MM.1S (cell line): Measurements from ENCODE around the gene AQP5.

ENCODE experiments used
- CTCF ChIP-seq: fragments of 300-600 bp; sonication (generic); IDR thresholded peaks from 2 replicates; pipeline ENCODE4 v1.5.1; 2016; ENCODE audit warnings: antibody characterized with exemption, low read length, mixed read lengths
- EZH2phosphoT487 ChIP-seq: fragments of 300-600 bp; sonication (generic); IDR thresholded peaks from 2 replicates; pipeline ENCODE4 v1.6.1; 2018; ENCODE audit warnings: antibody characterized with exemption, low read length

- no peak for TF ChIP-seq EZH2phosphoT487
- no peak for TF ChIP-seq CTCF
Observed at GRCh38 chr12:49925433-49926204, 36.1 kb upstream of the AQP5 start.
